ENCODE measurements around the gene TRIM14.

GRCh38 chr9:98085058-98085457, 34.0 kb downstream of the TRIM14 start:
- TF ChIP-seq CTCF (IDR thresholded peaks at IDR 0.05; ENCODE audit: insufficient read depth, low read length, poor library complexity, severe bottlenecking): no peak
- TF ChIP-seq EZH2phosphoT487 (conservative IDR thresholded peaks at IDR 0.05; ENCODE audit: low read length): no peak

Data from SU-DHL-6 (cell line).